DND-41 (cell line): ENCODE results near the gene FAM222A.

ENCODE experiments used
- EZH2 ChIP-seq: IDR thresholded peaks from 3 replicates; pipeline ENCODE4 v1.6.1; 2012; ENCODE audit warnings: borderline replicate concordance, low read depth, mild to moderate bottlenecking, moderate library complexity, low read length, inconsistent platforms; ENCODE audit not compliant: severe bottlenecking
- TF ChIP-seq, protein P1 (sequence below): IDR thresholded peaks from 2 replicates; pipeline ENCODE4 v1.5.1; 2012; ENCODE audit warnings: borderline replicate concordance, low read length, moderate library complexity, mild to moderate bottlenecking; ENCODE audit not compliant: poor library complexity, severe bottlenecking; ENCODE audit errors: extremely low read depth

DNA sequence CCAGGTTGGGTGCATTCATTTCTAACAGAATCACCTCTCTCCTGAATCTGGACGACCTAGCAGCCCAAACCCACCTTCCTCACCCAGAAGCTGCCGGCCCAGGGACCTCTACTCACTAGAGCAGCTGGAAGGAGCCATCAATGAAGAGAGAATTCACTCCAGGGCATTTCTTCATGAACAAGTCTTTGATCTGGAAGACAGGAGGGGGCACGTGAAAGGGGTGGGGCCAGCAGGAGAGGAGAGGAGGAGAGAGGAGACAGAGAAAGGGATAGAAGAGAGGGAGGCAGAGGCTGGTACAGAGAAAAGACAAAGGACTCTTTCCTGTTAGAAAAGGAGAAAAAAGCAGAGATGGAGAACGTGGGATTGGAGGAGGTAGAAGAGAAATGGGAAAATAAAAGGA lies 79.8 kb downstream of the FAM222A start:
- TF ChIP-seq, protein P1, sequence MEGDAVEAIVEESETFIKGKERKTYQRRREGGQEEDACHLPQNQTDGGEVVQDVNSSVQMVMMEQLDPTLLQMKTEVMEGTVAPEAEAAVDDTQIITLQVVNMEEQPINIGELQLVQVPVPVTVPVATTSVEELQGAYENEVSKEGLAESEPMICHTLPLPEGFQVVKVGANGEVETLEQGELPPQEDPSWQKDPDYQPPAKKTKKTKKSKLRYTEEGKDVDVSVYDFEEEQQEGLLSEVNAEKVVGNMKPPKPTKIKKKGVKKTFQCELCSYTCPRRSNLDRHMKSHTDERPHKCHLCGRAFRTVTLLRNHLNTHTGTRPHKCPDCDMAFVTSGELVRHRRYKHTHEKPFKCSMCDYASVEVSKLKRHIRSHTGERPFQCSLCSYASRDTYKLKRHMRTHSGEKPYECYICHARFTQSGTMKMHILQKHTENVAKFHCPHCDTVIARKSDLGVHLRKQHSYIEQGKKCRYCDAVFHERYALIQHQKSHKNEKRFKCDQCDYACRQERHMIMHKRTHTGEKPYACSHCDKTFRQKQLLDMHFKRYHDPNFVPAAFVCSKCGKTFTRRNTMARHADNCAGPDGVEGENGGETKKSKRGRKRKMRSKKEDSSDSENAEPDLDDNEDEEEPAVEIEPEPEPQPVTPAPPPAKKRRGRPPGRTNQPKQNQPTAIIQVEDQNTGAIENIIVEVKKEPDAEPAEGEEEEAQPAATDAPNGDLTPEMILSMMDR = no peak
- TF ChIP-seq EZH2 = no peak
